GM12878 (cell line): ENCODE results near the gene CLDN34.

Experiments used
- GABPA ChIP-seq: IDR thresholded peaks from 2 replicates; pipeline ENCODE4 v1.6.1; 2014; ENCODE audit warnings: antibody characterized with exemption, low read depth, mild to moderate bottlenecking, inconsistent platforms
- KAT2A ChIP-seq: conservative IDR thresholded peaks from 2 replicates; pipeline ENCODE4 v1.6.1; 2011; ENCODE audit warnings: low read depth, low read length; ENCODE audit not compliant: control insufficient read depth
- KDM1A ChIP-seq: fragments of 200-600 bp; sonication (generic); IDR thresholded peaks from 2 replicates; pipeline ENCODE4 v1.6.1; 2016; ENCODE audit warnings: borderline replicate concordance
- POLR2A ChIP-seq: IDR thresholded peaks from 2 replicates; pipeline ENCODE4 v1.6.1; 2011; ENCODE audit warnings: low read depth, mild to moderate bottlenecking, low read length
- STAT1 ChIP-seq: fragments of 450-650 bp; conservative IDR thresholded peaks from 2 replicates; pipeline ENCODE4 v1.6.1; 2014; ENCODE audit warnings: antibody characterized with exemption, mild to moderate bottlenecking
- TCF12 ChIP-seq: IDR thresholded peaks from 2 replicates; pipeline ENCODE4 v1.6.1; 2011; ENCODE audit warnings: low read depth, mild to moderate bottlenecking, low read length
- TCF7 ChIP-seq: IDR thresholded peaks from 2 replicates; pipeline ENCODE4 v1.6.1; 2014; ENCODE audit warnings: antibody characterized with exemption, borderline replicate concordance
- TF ChIP-seq, protein P1 (sequence below): IDR thresholded peaks from 2 replicates; pipeline ENCODE4 v1.6.1; 2012; ENCODE audit warnings: improper control_type of control experiment, low read depth, low read length; ENCODE audit not compliant: insufficient replicate concordance
- TF ChIP-seq, protein P2 (sequence below), 3 experiments: IDR thresholded peaks in 2 of 3; conservative IDR thresholded peaks in 1 of 3; 2 replicates each; pipeline ENCODE4 v1.5.1; 2011; ENCODE audit warnings: low read depth in 3 of 3, low read length in 3 of 3, mild to moderate bottlenecking in 3 of 3, control low read depth in 2 of 3, moderate library complexity in 2 of 3, inconsistent platforms in 1 of 3, mixed read lengths in 1 of 3; ENCODE audit not compliant: control insufficient read depth in 2 of 3, insufficient read depth in 1 of 3; ENCODE audit errors: extremely low read depth in 1 of 3
- TF ChIP-seq, protein P3 (sequence below): IDR thresholded peaks from 2 replicates; pipeline ENCODE4 v1.6.1; 2012; ENCODE audit warnings: low read depth, low read length, improper control_type of control experiment
- TF ChIP-seq, protein P4 (sequence below): fragments of 450-650 bp; IDR thresholded peaks from 2 replicates; pipeline ENCODE4 v1.6.1; 2017; ENCODE audit warnings: mild to moderate bottlenecking, moderate library complexity
- TF ChIP-seq, protein P5 (sequence below): fragments of 450-650 bp; formaldehyde crosslinking; IDR thresholded peaks from 2 replicates; pipeline ENCODE4 v1.4.0; 2020; ENCODE audit warnings: mild to moderate bottlenecking, moderate library complexity
- TF ChIP-seq, protein P6 (sequence below): IDR thresholded peaks from 2 replicates; pipeline ENCODE4 v1.6.1; 2011; ENCODE audit warnings: low read depth, mild to moderate bottlenecking, low read length, moderate library complexity, borderline replicate concordance; ENCODE audit errors: extremely low read depth

DNA sequence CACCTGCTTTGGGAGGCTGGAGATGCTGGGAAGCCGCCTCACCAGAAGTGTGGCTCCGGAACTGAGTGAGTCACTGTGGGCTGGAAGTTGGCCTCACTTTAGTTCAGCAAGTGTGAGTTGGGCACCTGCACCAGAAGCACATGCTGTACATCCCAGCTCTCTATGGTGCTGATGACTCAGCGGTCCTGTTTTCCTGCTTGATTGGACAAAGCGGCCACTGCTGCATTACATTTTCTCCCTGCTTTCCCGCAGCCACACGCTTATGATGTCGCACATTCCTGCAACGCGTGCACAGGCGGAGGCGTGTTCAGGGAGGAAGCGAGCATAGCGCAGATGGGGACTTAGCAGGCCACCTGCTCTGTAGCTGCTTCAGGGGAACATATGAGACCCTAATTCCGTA is 26.7 kb upstream of the CLDN34 start:
- TF ChIP-seq, protein P1, sequence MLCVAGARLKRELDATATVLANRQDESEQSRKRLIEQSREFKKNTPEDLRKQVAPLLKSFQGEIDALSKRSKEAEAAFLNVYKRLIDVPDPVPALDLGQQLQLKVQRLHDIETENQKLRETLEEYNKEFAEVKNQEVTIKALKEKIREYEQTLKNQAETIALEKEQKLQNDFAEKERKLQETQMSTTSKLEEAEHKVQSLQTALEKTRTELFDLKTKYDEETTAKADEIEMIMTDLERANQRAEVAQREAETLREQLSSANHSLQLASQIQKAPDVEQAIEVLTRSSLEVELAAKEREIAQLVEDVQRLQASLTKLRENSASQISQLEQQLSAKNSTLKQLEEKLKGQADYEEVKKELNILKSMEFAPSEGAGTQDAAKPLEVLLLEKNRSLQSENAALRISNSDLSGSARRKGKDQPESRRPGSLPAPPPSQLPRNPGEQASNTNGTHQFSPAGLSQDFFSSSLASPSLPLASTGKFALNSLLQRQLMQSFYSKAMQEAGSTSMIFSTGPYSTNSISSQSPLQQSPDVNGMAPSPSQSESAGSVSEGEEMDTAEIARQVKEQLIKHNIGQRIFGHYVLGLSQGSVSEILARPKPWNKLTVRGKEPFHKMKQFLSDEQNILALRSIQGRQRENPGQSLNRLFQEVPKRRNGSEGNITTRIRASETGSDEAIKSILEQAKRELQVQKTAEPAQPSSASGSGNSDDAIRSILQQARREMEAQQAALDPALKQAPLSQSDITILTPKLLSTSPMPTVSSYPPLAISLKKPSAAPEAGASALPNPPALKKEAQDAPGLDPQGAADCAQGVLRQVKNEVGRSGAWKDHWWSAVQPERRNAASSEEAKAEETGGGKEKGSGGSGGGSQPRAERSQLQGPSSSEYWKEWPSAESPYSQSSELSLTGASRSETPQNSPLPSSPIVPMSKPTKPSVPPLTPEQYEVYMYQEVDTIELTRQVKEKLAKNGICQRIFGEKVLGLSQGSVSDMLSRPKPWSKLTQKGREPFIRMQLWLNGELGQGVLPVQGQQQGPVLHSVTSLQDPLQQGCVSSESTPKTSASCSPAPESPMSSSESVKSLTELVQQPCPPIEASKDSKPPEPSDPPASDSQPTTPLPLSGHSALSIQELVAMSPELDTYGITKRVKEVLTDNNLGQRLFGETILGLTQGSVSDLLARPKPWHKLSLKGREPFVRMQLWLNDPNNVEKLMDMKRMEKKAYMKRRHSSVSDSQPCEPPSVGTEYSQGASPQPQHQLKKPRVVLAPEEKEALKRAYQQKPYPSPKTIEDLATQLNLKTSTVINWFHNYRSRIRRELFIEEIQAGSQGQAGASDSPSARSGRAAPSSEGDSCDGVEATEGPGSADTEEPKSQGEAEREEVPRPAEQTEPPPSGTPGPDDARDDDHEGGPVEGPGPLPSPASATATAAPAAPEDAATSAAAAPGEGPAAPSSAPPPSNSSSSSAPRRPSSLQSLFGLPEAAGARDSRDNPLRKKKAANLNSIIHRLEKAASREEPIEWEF: no peak
- TF ChIP-seq POLR2A (no peak), KDM1A (no peak), TCF12 (no peak), STAT1 (no peak), KAT2A (no peak), GABPA (no peak), TCF7 (no peak)
- TF ChIP-seq, protein P2, sequence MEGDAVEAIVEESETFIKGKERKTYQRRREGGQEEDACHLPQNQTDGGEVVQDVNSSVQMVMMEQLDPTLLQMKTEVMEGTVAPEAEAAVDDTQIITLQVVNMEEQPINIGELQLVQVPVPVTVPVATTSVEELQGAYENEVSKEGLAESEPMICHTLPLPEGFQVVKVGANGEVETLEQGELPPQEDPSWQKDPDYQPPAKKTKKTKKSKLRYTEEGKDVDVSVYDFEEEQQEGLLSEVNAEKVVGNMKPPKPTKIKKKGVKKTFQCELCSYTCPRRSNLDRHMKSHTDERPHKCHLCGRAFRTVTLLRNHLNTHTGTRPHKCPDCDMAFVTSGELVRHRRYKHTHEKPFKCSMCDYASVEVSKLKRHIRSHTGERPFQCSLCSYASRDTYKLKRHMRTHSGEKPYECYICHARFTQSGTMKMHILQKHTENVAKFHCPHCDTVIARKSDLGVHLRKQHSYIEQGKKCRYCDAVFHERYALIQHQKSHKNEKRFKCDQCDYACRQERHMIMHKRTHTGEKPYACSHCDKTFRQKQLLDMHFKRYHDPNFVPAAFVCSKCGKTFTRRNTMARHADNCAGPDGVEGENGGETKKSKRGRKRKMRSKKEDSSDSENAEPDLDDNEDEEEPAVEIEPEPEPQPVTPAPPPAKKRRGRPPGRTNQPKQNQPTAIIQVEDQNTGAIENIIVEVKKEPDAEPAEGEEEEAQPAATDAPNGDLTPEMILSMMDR (IDR thresholded peaks at IDR 0.05 in 2 of 3, conservative IDR thresholded peaks at IDR 0.05 in 1 of 3; ENCODE audit: control insufficient read depth in 2 of 3, extremely low read depth in 1 of 3, insufficient read depth in 1 of 3, low read depth in 3 of 3, low read length in 3 of 3): no peak
- TF ChIP-seq, protein P3, sequence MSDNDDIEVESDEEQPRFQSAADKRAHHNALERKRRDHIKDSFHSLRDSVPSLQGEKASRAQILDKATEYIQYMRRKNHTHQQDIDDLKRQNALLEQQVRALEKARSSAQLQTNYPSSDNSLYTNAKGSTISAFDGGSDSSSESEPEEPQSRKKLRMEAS: no peak
- TF ChIP-seq, protein P4, sequence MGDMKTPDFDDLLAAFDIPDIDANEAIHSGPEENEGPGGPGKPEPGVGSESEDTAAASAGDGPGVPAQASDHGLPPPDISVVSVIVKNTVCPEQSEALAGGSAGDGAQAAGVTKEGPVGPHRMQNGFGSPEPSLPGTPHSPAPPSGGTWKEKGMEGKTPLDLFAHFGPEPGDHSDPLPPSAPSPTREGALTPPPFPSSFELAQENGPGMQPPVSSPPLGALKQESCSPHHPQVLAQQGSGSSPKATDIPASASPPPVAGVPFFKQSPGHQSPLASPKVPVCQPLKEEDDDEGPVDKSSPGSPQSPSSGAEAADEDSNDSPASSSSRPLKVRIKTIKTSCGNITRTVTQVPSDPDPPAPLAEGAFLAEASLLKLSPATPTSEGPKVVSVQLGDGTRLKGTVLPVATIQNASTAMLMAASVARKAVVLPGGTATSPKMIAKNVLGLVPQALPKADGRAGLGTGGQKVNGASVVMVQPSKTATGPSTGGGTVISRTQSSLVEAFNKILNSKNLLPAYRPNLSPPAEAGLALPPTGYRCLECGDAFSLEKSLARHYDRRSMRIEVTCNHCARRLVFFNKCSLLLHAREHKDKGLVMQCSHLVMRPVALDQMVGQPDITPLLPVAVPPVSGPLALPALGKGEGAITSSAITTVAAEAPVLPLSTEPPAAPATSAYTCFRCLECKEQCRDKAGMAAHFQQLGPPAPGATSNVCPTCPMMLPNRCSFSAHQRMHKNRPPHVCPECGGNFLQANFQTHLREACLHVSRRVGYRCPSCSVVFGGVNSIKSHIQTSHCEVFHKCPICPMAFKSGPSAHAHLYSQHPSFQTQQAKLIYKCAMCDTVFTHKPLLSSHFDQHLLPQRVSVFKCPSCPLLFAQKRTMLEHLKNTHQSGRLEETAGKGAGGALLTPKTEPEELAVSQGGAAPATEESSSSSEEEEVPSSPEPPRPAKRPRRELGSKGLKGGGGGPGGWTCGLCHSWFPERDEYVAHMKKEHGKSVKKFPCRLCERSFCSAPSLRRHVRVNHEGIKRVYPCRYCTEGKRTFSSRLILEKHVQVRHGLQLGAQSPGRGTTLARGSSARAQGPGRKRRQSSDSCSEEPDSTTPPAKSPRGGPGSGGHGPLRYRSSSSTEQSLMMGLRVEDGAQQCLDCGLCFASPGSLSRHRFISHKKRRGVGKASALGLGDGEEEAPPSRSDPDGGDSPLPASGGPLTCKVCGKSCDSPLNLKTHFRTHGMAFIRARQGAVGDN: no peak
- TF ChIP-seq, protein P5, sequence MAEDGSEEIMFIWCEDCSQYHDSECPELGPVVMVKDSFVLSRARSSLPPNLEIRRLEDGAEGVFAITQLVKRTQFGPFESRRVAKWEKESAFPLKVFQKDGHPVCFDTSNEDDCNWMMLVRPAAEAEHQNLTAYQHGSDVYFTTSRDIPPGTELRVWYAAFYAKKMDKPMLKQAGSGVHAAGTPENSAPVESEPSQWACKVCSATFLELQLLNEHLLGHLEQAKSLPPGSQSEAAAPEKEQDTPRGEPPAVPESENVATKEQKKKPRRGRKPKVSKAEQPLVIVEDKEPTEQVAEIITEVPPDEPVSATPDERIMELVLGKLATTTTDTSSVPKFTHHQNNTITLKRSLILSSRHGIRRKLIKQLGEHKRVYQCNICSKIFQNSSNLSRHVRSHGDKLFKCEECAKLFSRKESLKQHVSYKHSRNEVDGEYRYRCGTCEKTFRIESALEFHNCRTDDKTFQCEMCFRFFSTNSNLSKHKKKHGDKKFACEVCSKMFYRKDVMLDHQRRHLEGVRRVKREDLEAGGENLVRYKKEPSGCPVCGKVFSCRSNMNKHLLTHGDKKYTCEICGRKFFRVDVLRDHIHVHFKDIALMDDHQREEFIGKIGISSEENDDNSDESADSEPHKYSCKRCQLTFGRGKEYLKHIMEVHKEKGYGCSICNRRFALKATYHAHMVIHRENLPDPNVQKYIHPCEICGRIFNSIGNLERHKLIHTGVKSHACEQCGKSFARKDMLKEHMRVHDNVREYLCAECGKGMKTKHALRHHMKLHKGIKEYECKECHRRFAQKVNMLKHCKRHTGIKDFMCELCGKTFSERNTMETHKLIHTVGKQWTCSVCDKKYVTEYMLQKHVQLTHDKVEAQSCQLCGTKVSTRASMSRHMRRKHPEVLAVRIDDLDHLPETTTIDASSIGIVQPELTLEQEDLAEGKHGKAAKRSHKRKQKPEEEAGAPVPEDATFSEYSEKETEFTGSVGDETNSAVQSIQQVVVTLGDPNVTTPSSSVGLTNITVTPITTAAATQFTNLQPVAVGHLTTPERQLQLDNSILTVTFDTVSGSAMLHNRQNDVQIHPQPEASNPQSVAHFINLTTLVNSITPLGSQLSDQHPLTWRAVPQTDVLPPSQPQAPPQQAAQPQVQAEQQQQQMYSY: no peak
- TF ChIP-seq, protein P6, sequence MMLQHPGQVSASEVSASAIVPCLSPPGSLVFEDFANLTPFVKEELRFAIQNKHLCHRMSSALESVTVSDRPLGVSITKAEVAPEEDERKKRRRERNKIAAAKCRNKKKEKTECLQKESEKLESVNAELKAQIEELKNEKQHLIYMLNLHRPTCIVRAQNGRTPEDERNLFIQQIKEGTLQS: no peak
